NOMO-1 treated with dmso at 0.1 percent for 144 hours (cell line): Measurements from ENCODE around the gene MEIS2.

Experiments
- DNase-seq: peaks from one replicate; lab custom pipeline; 2025; ENCODE audit not compliant: unreplicated experiment; lab: John Stamatoyannopoulos, UW

MEIS2 gene

GRCh38 chr15:37100109-37100965, at the start of gene MEIS2:
Gene MEIS2 (minus strand): TSS chr15:37100549. CDS start chr15:37099466, 1,083 bp downstream.
- DNase-seq = peak; percentile 73

- no peak for DNase-seq
These were observed 48.8 kb upstream of the MEIS2 start for GRCh38 chr15:37149146-37149545.

GRCh38 chr15:37148714-37149113, 48.4 kb upstream of the MEIS2 start:
- DNase-seq = no peak

GRCh38 chr15:37143351-37143750, 43.0 kb upstream of the MEIS2 start:
- no peak for DNase-seq

GRCh38 chr15:37142371-37142770, 42.0 kb upstream of the MEIS2 start:
- DNase-seq = no peak

- DNase-seq = no peak
These were observed 40.2 kb upstream of the MEIS2 start for GRCh38 chr15:37140531-37141058.

GRCh38 chr15:37138591-37139215, 38.4 kb upstream of the MEIS2 start:
- DNase-seq = no peak

GRCh38 chr15:37137221-37137620, 36.9 kb upstream of the MEIS2 start:
- no peak for DNase-seq

- DNase-seq = no peak
These were observed 36.3 kb upstream of the MEIS2 start for GRCh38 chr15:37136666-37137065.

GRCh38 chr15:37135225-37135624, 34.9 kb upstream of the MEIS2 start:
- no peak for DNase-seq

- no peak for DNase-seq
These were observed 34.4 kb upstream of the MEIS2 start for GRCh38 chr15:37134699-37135131.

- no peak for DNase-seq
These were observed 33.9 kb upstream of the MEIS2 start for GRCh38 chr15:37134244-37134643.

GRCh38 chr15:37133602-37134001, 33.3 kb upstream of the MEIS2 start:
- no peak for DNase-seq

- no peak for DNase-seq
These were observed 32.6 kb upstream of the MEIS2 start for GRCh38 chr15:37132826-37133417.

- DNase-seq = no peak
These were observed 31.3 kb upstream of the MEIS2 start for GRCh38 chr15:37131621-37132020.

GRCh38 chr15:37130356-37130755, 30.0 kb upstream of the MEIS2 start:
- DNase-seq = no peak

- no peak for DNase-seq
These were observed 24.8 kb upstream of the MEIS2 start for GRCh38 chr15:37125143-37125542.

- no peak for DNase-seq
These were observed 24.0 kb upstream of the MEIS2 start for GRCh38 chr15:37124331-37124730.

GRCh38 chr15:37122703-37123102, 22.4 kb upstream of the MEIS2 start:
- DNase-seq = no peak

GRCh38 chr15:37121492-37121891, 21.1 kb upstream of the MEIS2 start:
- no peak for DNase-seq

- DNase-seq = no peak
These were observed 16.7 kb upstream of the MEIS2 start for GRCh38 chr15:37117030-37117429.

- no peak for DNase-seq
These were observed 15.2 kb upstream of the MEIS2 start for GRCh38 chr15:37115538-37115937.
